Liver (tissue), 9 donors: Measurements from ENCODE around the gene PIKFYVE. TPM values are rescaled to one million over a fixed set of nuclear protein-coding genes. Genes with fewer than 3 reads are reported as not detected.

Experiments used
- DNase-seq: peaks from one replicate; pipeline ENCODE4 v3.0.0-alpha.2; 2017; ENCODE audit warnings: low spot score
- H3K27ac ChIP-seq, 2 donors: one replicate each; pipeline ENCODE4 v1.7.0; 2013; ENCODE audit warnings: inconsistent platforms in 2 of 2, low read length in 2 of 2, control low read depth in 1 of 2, low read depth in 1 of 2, mild to moderate bottlenecking in 1 of 2
- H3K27me3 ChIP-seq, 4 donors: one replicate each; pipeline versions ENCODE4 v1.6.1 to v1.7.0; 2013; ENCODE audit warnings: low read length in 3 of 4, inconsistent platforms in 1 of 4, mild to moderate bottlenecking in 1 of 4, moderate library complexity in 1 of 4; ENCODE audit not compliant: control insufficient read depth in 4 of 4, insufficient read depth in 4 of 4
- H3K36me3 ChIP-seq, 4 donors: one replicate each; pipeline versions ENCODE4 v1.6.1 to v1.7.0; 2013; ENCODE audit warnings: low read length in 3 of 4, mild to moderate bottlenecking in 3 of 4, low read depth in 1 of 4, moderate library complexity in 1 of 4; ENCODE audit not compliant: control insufficient read depth in 4 of 4, insufficient read depth in 3 of 4
- H3K4me1 ChIP-seq, 4 donors: one replicate each; pipeline versions ENCODE4 v1.6.1 to v1.7.0; 2013; ENCODE audit warnings: low read length in 3 of 4, mild to moderate bottlenecking in 3 of 4, moderate library complexity in 1 of 4; ENCODE audit not compliant: control insufficient read depth in 4 of 4, insufficient read depth in 4 of 4
- H3K4me3 ChIP-seq, 3 donors: one replicate each; pipeline versions ENCODE4 v1.6.1 to v1.7.0; 2013; ENCODE audit warnings: low read length in 3 of 3, control low read depth in 1 of 3, low read depth in 1 of 3, mild to moderate bottlenecking in 1 of 3
- H3K9ac ChIP-seq, 2 donors: one replicate each; pipeline ENCODE4 v1.7.0; 2013; ENCODE audit warnings: low read length in 2 of 2, mild to moderate bottlenecking in 2 of 2, moderate library complexity in 2 of 2, control low read depth in 1 of 2, low read depth in 1 of 2
- H3K9me3 ChIP-seq, 4 donors: one replicate each; pipeline versions ENCODE4 v1.6.1 to v1.7.0; 2013; ENCODE audit warnings: low read length in 3 of 4; ENCODE audit not compliant: control insufficient read depth in 4 of 4
- EGR1 ChIP-seq, 2 donors: IDR thresholded peaks; 2 replicates each; pipeline ENCODE4 v1.6.1; 2016 to 2018; ENCODE audit warnings: antibody characterized with exemption in 2 of 2, low read depth in 2 of 2
- FOXA1 ChIP-seq: IDR thresholded peaks from 2 replicates; pipeline ENCODE4 v1.6.1; 2016; ENCODE audit warnings: antibody characterized with exemption
- FOXA2 ChIP-seq: IDR thresholded peaks from 2 replicates; pipeline ENCODE4 v1.6.1; 2016; ENCODE audit warnings: antibody characterized with exemption
- GABPA ChIP-seq, 2 donors: IDR thresholded peaks in 1 of 2; conservative IDR thresholded peaks in 1 of 2; 2 replicates each; pipeline ENCODE4 v1.6.1; 2016; ENCODE audit warnings: antibody characterized with exemption in 2 of 2, mild to moderate bottlenecking in 1 of 2, moderate library complexity in 1 of 2
- HNF4A ChIP-seq, 2 donors: conservative IDR thresholded peaks; 2 replicates each; pipeline ENCODE4 v1.6.1; 2016; ENCODE audit warnings: antibody characterized with exemption in 2 of 2, mild to moderate bottlenecking in 2 of 2
- HNF4G ChIP-seq: IDR thresholded peaks from 2 replicates; pipeline ENCODE4 v1.6.1; 2016; ENCODE audit warnings: antibody characterized with exemption
- JUND ChIP-seq, 2 donors: IDR thresholded peaks; 2 replicates each; pipeline ENCODE4 v1.6.1; 2016; ENCODE audit warnings: antibody characterized with exemption in 2 of 2
- NR2F2 ChIP-seq: IDR thresholded peaks from 2 replicates; pipeline ENCODE4 v1.6.1; 2016; ENCODE audit warnings: antibody characterized with exemption
- RAD21 ChIP-seq, 2 donors: IDR thresholded peaks; 2 replicates each; pipeline ENCODE4 v1.6.1; 2016; ENCODE audit warnings: antibody characterized with exemption in 2 of 2, mild to moderate bottlenecking in 2 of 2
- SP1 ChIP-seq: IDR thresholded peaks from 2 replicates; pipeline ENCODE4 v1.6.1; 2018; ENCODE audit warnings: antibody characterized with exemption, mild to moderate bottlenecking
- TAF1 ChIP-seq: conservative IDR thresholded peaks from 2 replicates; pipeline ENCODE4 v1.6.1; 2016; ENCODE audit warnings: antibody characterized with exemption, mild to moderate bottlenecking
- YY1 ChIP-seq: IDR thresholded peaks from 2 replicates; pipeline ENCODE4 v1.6.1; 2016; ENCODE audit warnings: antibody characterized with exemption, mild to moderate bottlenecking
- WGBS: extraction: QIAGEN DNeasy Blood & Tissue Kit; methylation state at CpG from one replicate; pipeline ENCODE4 v1.1.7; 2013; 5-methylcytosine and 5-hydroxymethylcytosine counted together
- polyA plus RNA-seq, 2 donors: library from polyadenylated mRNA; stranded (reverse) in 1 of 2; unstranded in 1 of 2; fragments of 200-250 nt in 1 of 2; fragments of >200 nt in 1 of 2; fragmentation: Nextera tagmentation in 1 of 2; extraction: Ambion mirVana in 1 of 2; gene quantifications; one replicate each; pipeline versions ENCODE4 v1.2.1 to v1.2.3, GENCODE V29; 2013 to 2015
- total RNA-seq, 2 donors: library from RNA; depleted of rRNA; stranded (reverse); fragments of >200 nt; gene quantifications; one replicate each; pipeline ENCODE4 v1.2.3, GENCODE V29; 2014
- TF ChIP-seq, protein P1 (sequence below): fragments of 150-350 bp; IDR thresholded peaks from 2 replicates; pipeline ENCODE4 v1.5.1; 2017; ENCODE audit warnings: improper control_type of control experiment, low read depth, low read length; ENCODE audit not compliant: missing input control
- TF ChIP-seq, protein P2 (sequence below): IDR thresholded peaks from 2 replicates; pipeline ENCODE4 v1.6.1; 2016; ENCODE audit warnings: antibody characterized with exemption, mild to moderate bottlenecking
- TF ChIP-seq, protein P3 (sequence below): IDR thresholded peaks from 2 replicates; pipeline ENCODE4 v1.6.1; 2016; ENCODE audit warnings: antibody characterized with exemption
- donor health status: healthy.
- donor health status: healthy.
- donor health status: healthy.
- donor health status: healthy.
- donor health status: healthy.

The PIKFYVE gene
- total and polyA plus RNA-seq, 4 donors, result 3.5 to 23.1 (median 9.1) TPM

DNA sequence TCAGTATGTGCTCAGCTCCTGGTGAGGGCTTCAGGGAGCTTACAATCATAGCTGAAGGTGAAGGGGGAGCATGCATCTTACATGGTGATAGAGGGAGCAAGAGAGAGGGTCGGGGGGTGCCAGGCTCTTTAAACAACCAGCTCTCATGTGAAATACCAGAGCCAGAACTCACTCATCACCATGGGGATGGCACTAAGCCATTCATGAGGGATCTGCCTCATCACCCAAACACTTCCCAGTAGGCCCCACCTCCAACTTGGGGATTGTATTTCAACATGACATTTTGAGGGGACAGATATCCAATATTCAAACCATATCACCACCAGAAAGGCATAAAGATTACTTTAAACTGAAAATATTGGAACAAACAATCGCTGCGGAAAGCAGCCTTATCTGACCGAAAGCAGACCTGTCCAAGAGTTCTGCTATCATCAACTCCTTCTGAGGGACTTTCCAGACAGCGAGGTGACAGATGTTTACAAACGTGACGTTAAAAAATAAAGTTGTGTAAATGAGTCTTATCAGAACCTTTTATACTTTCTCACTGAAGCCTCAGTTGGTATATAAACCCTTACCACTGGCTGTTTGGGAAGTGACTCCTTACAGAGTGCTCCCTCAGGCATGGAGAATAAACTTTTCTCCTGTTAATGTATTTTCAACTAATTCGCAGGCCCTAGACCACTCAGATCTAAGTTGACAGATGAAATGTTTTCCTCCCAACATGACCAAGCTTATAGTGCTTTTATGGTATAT is 105.0 kb downstream of the PIKFYVE start:
- Histone ChIP-seq H3K27me3 (no peaks in the 10 kb centered on the region), H3K9me3 (peaks cover 0 to 2% (median 0%) of the 10 kb centered on the region in 4 donors), H3K4me1 (peaks cover 2 to 16% (median 10%) of the 10 kb centered on the region in 4 donors), H3K9ac (no peak overlapping the region), H3K27ac (peak overlapping the region; percentile 62 to 77), H3K36me3 (no peaks in the 10 kb centered on the region), H3K4me3 (no peak overlapping the region)
- no peak for DNase-seq
- TF ChIP-seq HNF4G, result no peak
- no peak for TF ChIP-seq HNF4A (conservative IDR thresholded peaks at IDR 0.05)
- TF ChIP-seq GABPA (IDR thresholded peaks at IDR 0.05 in 1 of 2, conservative IDR thresholded peaks at IDR 0.05 in 1 of 2), result no peak
- TF ChIP-seq NR2F2, result no peak
- no peak for TF ChIP-seq EGR1 (IDR thresholded peaks at IDR 0.05; ENCODE audit: low read depth in 2 of 2)
- 68% methylated on average over 8 of the region's 8 CpGs for WGBS

DNA sequence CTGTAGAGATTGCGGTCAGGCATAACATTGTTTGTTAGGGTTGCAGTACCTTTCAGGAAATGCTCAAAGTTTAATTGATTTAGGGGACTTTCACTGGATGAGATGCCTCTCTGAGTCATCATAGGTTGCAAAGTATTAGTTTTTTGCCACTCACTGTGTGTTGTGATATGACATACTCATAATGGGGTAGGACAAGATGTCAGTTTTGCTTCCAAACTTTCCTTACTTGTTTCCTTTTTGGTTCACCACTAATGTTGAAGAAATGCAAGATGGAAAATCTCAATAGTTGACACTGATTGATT is 105.5 kb downstream of the PIKFYVE start:
- H3K27ac ChIP-seq, result no peak overlapping the region
- 89% methylated on average over 1 of the region's 1 CpG for WGBS
- no peak overlapping the region for H3K9ac ChIP-seq
- H3K36me3 ChIP-seq, result no peaks in the 10 kb centered on the region
- peaks cover 0 to 2% (median 0%) of the 10 kb centered on the region in 4 donors for H3K9me3 ChIP-seq
- H3K27me3 ChIP-seq, result no peaks in the 10 kb centered on the region
- no peak overlapping the region for H3K4me3 ChIP-seq
- no peak for DNase-seq
- peaks cover 2 to 16% (median 10%) of the 10 kb centered on the region in 4 donors for H3K4me1 ChIP-seq
- TF ChIP-seq SP1, result no peak
- TF ChIP-seq HNF4G, result no peak

DNA sequence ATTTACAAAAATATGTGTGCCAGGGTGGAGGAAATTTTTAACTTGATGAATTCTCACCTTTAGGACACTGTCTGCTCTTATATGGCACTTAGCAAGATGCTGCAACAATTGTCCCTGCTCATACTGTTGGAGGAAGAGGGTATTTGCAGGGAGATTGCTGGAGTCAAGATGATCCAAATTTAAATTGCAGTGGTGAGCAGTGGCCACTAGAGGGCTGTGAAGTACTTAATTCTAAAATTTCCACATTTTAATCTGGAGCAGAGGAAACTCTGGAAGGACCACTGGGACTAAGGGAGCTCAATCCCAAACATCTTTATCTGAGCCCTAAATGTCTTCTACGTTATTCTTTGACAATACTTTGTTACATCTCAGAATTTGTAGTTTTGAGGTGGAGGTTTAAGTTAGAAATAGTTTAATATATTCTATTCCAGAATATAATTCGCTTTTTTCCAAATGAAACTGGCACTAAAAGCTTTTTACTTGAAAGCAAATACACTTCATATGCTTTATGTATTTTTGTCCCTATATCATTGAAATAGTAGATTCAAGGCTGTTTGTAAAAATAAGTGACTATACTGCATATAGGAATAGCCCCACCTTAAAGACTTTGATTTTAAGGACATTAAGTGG is 107.5 kb downstream of the PIKFYVE start:
- DNase-seq, result no peak
- Histone ChIP-seq H3K27ac (no peak overlapping the region), H3K9ac (no peak overlapping the region), H3K36me3 (no peaks in the 10 kb centered on the region), H3K27me3 (no peaks in the 10 kb centered on the region), H3K4me1 (peaks cover 2 to 12% (median 8%) of the 10 kb centered on the region in 4 donors), H3K4me3 (no peak overlapping the region), H3K9me3 (peaks cover 0 to 2% (median 0%) of the 10 kb centered on the region in 4 donors)
- WGBS, result 47% methylated on average over 2 of the region's 2 CpGs
- TF ChIP-seq, protein P1, sequence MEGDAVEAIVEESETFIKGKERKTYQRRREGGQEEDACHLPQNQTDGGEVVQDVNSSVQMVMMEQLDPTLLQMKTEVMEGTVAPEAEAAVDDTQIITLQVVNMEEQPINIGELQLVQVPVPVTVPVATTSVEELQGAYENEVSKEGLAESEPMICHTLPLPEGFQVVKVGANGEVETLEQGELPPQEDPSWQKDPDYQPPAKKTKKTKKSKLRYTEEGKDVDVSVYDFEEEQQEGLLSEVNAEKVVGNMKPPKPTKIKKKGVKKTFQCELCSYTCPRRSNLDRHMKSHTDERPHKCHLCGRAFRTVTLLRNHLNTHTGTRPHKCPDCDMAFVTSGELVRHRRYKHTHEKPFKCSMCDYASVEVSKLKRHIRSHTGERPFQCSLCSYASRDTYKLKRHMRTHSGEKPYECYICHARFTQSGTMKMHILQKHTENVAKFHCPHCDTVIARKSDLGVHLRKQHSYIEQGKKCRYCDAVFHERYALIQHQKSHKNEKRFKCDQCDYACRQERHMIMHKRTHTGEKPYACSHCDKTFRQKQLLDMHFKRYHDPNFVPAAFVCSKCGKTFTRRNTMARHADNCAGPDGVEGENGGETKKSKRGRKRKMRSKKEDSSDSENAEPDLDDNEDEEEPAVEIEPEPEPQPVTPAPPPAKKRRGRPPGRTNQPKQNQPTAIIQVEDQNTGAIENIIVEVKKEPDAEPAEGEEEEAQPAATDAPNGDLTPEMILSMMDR, result peak; percentile 82
- TF ChIP-seq GABPA (IDR thresholded peaks at IDR 0.05 in 1 of 2, conservative IDR thresholded peaks at IDR 0.05 in 1 of 2), result no peak
- TF ChIP-seq TAF1, result no peak
- TF ChIP-seq JUND (IDR thresholded peaks at IDR 0.05), result no peak
- TF ChIP-seq RAD21 (IDR thresholded peaks at IDR 0.05), result peak; percentile 78 to 84
- TF ChIP-seq, protein P2, sequence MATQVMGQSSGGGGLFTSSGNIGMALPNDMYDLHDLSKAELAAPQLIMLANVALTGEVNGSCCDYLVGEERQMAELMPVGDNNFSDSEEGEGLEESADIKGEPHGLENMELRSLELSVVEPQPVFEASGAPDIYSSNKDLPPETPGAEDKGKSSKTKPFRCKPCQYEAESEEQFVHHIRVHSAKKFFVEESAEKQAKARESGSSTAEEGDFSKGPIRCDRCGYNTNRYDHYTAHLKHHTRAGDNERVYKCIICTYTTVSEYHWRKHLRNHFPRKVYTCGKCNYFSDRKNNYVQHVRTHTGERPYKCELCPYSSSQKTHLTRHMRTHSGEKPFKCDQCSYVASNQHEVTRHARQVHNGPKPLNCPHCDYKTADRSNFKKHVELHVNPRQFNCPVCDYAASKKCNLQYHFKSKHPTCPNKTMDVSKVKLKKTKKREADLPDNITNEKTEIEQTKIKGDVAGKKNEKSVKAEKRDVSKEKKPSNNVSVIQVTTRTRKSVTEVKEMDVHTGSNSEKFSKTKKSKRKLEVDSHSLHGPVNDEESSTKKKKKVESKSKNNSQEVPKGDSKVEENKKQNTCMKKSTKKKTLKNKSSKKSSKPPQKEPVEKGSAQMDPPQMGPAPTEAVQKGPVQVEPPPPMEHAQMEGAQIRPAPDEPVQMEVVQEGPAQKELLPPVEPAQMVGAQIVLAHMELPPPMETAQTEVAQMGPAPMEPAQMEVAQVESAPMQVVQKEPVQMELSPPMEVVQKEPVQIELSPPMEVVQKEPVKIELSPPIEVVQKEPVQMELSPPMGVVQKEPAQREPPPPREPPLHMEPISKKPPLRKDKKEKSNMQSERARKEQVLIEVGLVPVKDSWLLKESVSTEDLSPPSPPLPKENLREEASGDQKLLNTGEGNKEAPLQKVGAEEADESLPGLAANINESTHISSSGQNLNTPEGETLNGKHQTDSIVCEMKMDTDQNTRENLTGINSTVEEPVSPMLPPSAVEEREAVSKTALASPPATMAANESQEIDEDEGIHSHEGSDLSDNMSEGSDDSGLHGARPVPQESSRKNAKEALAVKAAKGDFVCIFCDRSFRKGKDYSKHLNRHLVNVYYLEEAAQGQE, result no peak
- TF ChIP-seq FOXA1, result no peak
- no peak for TF ChIP-seq FOXA2
- TF ChIP-seq YY1, result no peak
- TF ChIP-seq, protein P3, sequence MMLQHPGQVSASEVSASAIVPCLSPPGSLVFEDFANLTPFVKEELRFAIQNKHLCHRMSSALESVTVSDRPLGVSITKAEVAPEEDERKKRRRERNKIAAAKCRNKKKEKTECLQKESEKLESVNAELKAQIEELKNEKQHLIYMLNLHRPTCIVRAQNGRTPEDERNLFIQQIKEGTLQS, result no peak
- peak in 1 of 2 donors; percentile 15 for TF ChIP-seq HNF4A (conservative IDR thresholded peaks at IDR 0.05)
